ENCODE data around the gene SCNM1.
"Not testable (repeated sequence)": the region's sequence is repeated elsewhere in the genome, so short reads cannot be mapped to it uniquely, and the experiment has no call there.

Gene SCNM1

DNA sequence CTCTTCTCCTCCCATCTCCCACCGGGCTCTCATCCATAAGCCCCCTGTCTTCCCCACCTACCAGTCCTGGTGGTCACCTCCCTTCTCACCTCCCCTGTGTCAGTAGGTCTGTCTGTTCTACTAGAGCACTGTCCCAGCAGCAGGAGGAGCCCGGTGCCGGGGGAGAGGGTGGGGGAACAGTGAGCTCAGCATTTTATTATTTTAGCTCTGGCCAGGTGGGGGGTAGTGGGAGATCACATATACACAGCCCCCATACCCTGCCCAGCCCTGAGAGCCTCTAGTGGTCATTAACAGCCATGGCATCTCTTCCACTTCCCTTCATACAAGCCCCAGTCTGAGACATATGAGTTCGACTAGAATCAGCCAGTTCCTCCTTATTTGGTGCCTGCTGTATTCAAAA lies 9.9 kb downstream of the SCNM1 start, which contains the start of gene TMOD4:
Gene TMOD4 (minus strand): TSS at position 119 of the 400 bp plus-strand sequence. CDS start 1,106 bp downstream, outside the sequence.
- peaks cover 45% of the 10 kb centered on the region for H3K36me3 ChIP-seq (ENCODE audit: control insufficient read depth, low read depth, low read length)
- no peak within 1 kb of the TSS for H3K4me3 ChIP-seq (ENCODE audit: low read length)
- no peaks in the 10 kb centered on the region for H3K27me3 ChIP-seq (ENCODE audit: control insufficient read depth, insufficient read depth, low read length)
- H3K4me1 ChIP-seq (ENCODE audit: control insufficient read depth, low read depth, low read length), result no peaks in the 10 kb centered on the region
- no peak within 1 kb of the TSS for H3K27ac ChIP-seq (ENCODE audit: low read length)
- no peak within 1 kb of the TSS for H3K9ac ChIP-seq (ENCODE audit: low read length)
- no peaks in the 10 kb centered on the region for H3K9me3 ChIP-seq (ENCODE audit: control insufficient read depth, low read depth, low read length)

- Histone ChIP-seq H3K27ac (ENCODE audit: low read length) (no peak overlapping the region), H3K27me3 (ENCODE audit: control insufficient read depth, insufficient read depth, low read length) (no peaks in the 10 kb centered on the region), H3K4me1 (ENCODE audit: control insufficient read depth, low read depth, low read length) (no peaks in the 10 kb centered on the region), H3K4me3 (ENCODE audit: low read length) (no peak overlapping the region), H3K9ac (ENCODE audit: low read length) (no peak overlapping the region), H3K36me3 (ENCODE audit: control insufficient read depth, low read depth, low read length) (peaks cover 52% of the 10 kb centered on the region), H3K9me3 (ENCODE audit: control insufficient read depth, low read depth, low read length) (no peaks in the 10 kb centered on the region)
These were observed 10.6 kb downstream of the SCNM1 start for GRCh38 chr1:151176514-151177045.

DNA sequence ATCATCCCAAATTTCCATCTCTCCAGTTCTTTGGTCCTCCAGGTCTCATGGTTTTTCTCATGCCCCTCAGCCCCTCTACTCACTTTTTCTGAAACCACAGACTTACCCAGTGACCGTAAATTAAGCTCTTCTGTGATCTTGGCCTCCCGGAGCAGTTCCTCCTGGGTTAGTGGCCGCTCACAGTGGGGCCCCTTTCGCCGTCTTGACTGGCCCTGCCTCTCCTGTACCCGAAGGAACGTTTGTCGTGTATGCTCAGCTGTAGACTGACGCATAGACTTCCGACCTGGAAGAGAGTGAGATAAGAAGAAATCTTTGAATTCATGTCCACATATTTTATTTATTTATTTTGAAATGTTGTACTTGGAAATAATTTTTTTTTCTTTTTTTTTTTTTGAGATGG lies 18.3 kb downstream of the SCNM1 start:
- Histone ChIP-seq H3K36me3 (ENCODE audit: control insufficient read depth, low read depth, low read length) (peaks cover 46% of the 10 kb centered on the region), H3K4me1 (ENCODE audit: control insufficient read depth, low read depth, low read length) (peaks cover 3% of the 10 kb centered on the region), H3K4me3 (ENCODE audit: low read length) (no peak overlapping the region), H3K27me3 (ENCODE audit: control insufficient read depth, insufficient read depth, low read length) (no peaks in the 10 kb centered on the region), H3K27ac (ENCODE audit: low read length) (no peak overlapping the region), H3K9ac (ENCODE audit: low read length) (no peak overlapping the region), H3K9me3 (ENCODE audit: control insufficient read depth, low read depth, low read length) (no peaks in the 10 kb centered on the region)

DNA sequence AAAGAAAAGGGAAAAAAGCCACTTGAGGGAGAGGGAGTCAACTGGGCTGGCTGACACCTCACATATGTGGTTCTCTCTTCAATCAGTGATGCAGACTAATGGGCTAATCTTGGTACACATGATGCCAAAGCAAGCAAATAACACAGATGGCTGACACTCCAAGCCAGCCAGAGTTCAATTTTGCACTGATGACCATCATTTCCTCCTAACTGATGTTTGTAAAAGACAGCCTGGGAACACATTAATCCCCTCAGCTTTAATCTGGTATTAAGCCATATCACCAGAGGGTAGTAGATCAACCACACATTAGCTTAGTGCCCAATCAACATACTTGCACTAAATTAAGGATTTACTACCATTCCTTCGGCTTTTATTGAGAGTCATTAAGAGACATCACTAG lies 21.3 kb downstream of the SCNM1 start:
- H3K27ac ChIP-seq (ENCODE audit: low read length), result no peak overlapping the region
- peaks cover 29% of the 10 kb centered on the region for H3K36me3 ChIP-seq (ENCODE audit: control insufficient read depth, low read depth, low read length)
- H3K27me3 ChIP-seq (ENCODE audit: control insufficient read depth, insufficient read depth, low read length), result no peaks in the 10 kb centered on the region
- H3K4me1 ChIP-seq (ENCODE audit: control insufficient read depth, low read depth, low read length), result peaks cover 3% of the 10 kb centered on the region
- no peak overlapping the region for H3K4me3 ChIP-seq (ENCODE audit: low read length)
- H3K9me3 ChIP-seq (ENCODE audit: control insufficient read depth, low read depth, low read length), result no peaks in the 10 kb centered on the region
- H3K9ac ChIP-seq (ENCODE audit: low read length), result no peak overlapping the region

GRCh38 chr1:151188667-151189066 lies 22.7 kb downstream of the SCNM1 start:
- H3K9ac ChIP-seq (ENCODE audit: low read length), result peak overlapping the region; percentile 97
- not testable (repeated sequence) for H3K9me3 ChIP-seq (ENCODE audit: control insufficient read depth, low read depth, low read length); H3K27ac ChIP-seq (ENCODE audit: low read length); H3K27me3 ChIP-seq (ENCODE audit: control insufficient read depth, insufficient read depth, low read length); H3K4me1 ChIP-seq (ENCODE audit: control insufficient read depth, low read depth, low read length)
- H3K4me3 ChIP-seq (ENCODE audit: low read length), result peak overlapping the region; percentile 98
- H3K36me3 ChIP-seq (ENCODE audit: control insufficient read depth, low read depth, low read length), result peaks cover 19% of the 10 kb centered on the region

- no peaks in the 10 kb centered on the region for H3K27me3 ChIP-seq (ENCODE audit: control insufficient read depth, insufficient read depth, low read length)
- peak within 1 kb of the TSS; percentile 88 for H3K27ac ChIP-seq (ENCODE audit: low read length)
- H3K9ac ChIP-seq (ENCODE audit: low read length), result peak within 1 kb of the TSS; percentile 97
- H3K36me3 ChIP-seq (ENCODE audit: control insufficient read depth, low read depth, low read length), result peaks cover 10% of the 10 kb centered on the region
- no peaks in the 10 kb centered on the region for H3K9me3 ChIP-seq (ENCODE audit: control insufficient read depth, low read depth, low read length)
- peak within 1 kb of the TSS; percentile 98 for H3K4me3 ChIP-seq (ENCODE audit: low read length)
- peaks cover 3% of the 10 kb centered on the region for H3K4me1 ChIP-seq (ENCODE audit: control insufficient read depth, low read depth, low read length)
These were observed 23.9 kb downstream of the SCNM1 start, which contains the start of gene VPS72 for GRCh38 chr1:151189637-151190445. TSS of gene VPS72 (minus strand) at chr1:151190197. CDS start at chr1:151190121, 76 bp downstream.

- Histone ChIP-seq H3K27ac (ENCODE audit: low read length) (no peak overlapping the region), H3K4me1 (ENCODE audit: control insufficient read depth, low read depth, low read length) (peaks cover 3% of the 10 kb centered on the region), H3K27me3 (ENCODE audit: control insufficient read depth, insufficient read depth, low read length) (no peaks in the 10 kb centered on the region), H3K4me3 (ENCODE audit: low read length) (no peak overlapping the region), H3K9me3 (ENCODE audit: control insufficient read depth, low read depth, low read length) (no peaks in the 10 kb centered on the region), H3K9ac (ENCODE audit: low read length) (no peak overlapping the region), H3K36me3 (ENCODE audit: control insufficient read depth, low read depth, low read length) (no peaks in the 10 kb centered on the region)
These were observed 26.1 kb downstream of the SCNM1 start for GRCh38 chr1:151192047-151192446.

- no peaks in the 10 kb centered on the region for H3K36me3 ChIP-seq (ENCODE audit: control insufficient read depth, low read depth, low read length)
- peaks cover 8% of the 10 kb centered on the region for H3K4me1 ChIP-seq (ENCODE audit: control insufficient read depth, low read depth, low read length)
- no peaks in the 10 kb centered on the region for H3K9me3 ChIP-seq (ENCODE audit: control insufficient read depth, low read depth, low read length)
- H3K9ac ChIP-seq (ENCODE audit: low read length), result no peak overlapping the region
- no peaks in the 10 kb centered on the region for H3K27me3 ChIP-seq (ENCODE audit: control insufficient read depth, insufficient read depth, low read length)
- no peak overlapping the region for H3K27ac ChIP-seq (ENCODE audit: low read length)
- no peak overlapping the region for H3K4me3 ChIP-seq (ENCODE audit: low read length)
These were observed 27.4 kb downstream of the SCNM1 start for GRCh38 chr1:151193304-151193703.

DNA sequence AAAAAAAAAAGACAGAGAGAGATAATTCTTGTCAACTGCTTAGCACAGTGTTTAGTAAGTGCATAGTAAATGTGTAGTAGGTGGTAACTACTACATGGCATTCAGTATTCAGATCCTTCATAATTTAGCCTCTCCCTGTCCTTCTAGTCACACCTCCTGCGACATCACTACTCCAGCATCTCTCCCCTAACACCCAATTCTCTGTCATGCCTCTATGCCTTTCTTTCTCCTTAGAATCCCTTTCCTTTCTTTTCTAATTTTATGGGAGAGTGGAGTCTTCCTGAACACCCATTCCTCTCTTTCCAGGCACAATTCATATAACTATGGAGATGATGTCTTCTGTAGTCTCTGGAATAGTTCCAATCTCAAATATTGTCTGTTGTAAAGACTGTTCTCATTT lies 27.9 kb downstream of the SCNM1 start:
- no peaks in the 10 kb centered on the region for H3K36me3 ChIP-seq (ENCODE audit: control insufficient read depth, low read depth, low read length)
- H3K27ac ChIP-seq (ENCODE audit: low read length), result no peak overlapping the region
- no peak overlapping the region for H3K4me3 ChIP-seq (ENCODE audit: low read length)
- H3K9me3 ChIP-seq (ENCODE audit: control insufficient read depth, low read depth, low read length), result no peaks in the 10 kb centered on the region
- H3K27me3 ChIP-seq (ENCODE audit: control insufficient read depth, insufficient read depth, low read length), result no peaks in the 10 kb centered on the region
- H3K9ac ChIP-seq (ENCODE audit: low read length), result no peak overlapping the region
- H3K4me1 ChIP-seq (ENCODE audit: control insufficient read depth, low read depth, low read length), result peaks cover 8% of the 10 kb centered on the region

DNA sequence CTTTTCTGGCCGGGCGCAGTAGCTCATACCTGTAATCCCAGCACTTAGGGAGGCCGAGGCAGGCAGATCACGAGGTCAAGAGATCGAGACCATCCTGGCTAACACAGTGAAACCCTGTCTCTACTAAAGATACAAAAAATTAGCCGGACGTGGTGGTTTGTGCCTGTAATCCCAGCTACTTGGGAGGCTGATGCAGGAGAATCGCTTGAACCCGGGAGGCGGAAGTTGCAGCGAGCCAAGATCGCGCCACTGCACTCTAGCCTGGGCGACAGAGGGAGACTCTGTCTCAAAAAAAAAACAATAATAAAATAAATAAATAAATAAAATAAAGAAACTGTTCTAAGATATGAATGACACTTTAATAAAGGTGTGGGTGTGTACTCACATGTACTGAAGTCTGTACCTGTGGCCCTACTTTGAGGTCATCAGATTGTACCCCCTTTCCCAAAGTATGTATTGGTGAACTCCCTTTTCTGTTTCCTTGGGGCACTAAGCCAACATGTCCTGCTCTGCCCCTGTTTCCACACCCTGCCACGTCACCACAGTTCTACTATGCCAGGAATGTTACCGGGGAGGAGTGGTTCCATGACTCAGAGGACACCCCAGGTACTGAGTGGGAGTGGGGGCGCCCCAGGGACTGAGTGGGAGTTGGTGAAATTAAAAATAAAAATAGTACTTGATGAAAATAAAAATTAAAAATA lies 29.1 kb downstream of the SCNM1 start:
- not testable (repeated sequence) for H3K27me3 ChIP-seq (ENCODE audit: control insufficient read depth, insufficient read depth, low read length); H3K9ac ChIP-seq (ENCODE audit: low read length); H3K4me3 ChIP-seq (ENCODE audit: low read length); H3K4me1 ChIP-seq (ENCODE audit: control insufficient read depth, low read depth, low read length); H3K36me3 ChIP-seq (ENCODE audit: control insufficient read depth, low read depth, low read length); H3K9me3 ChIP-seq (ENCODE audit: control insufficient read depth, low read depth, low read length); H3K27ac ChIP-seq (ENCODE audit: low read length)

DNA sequence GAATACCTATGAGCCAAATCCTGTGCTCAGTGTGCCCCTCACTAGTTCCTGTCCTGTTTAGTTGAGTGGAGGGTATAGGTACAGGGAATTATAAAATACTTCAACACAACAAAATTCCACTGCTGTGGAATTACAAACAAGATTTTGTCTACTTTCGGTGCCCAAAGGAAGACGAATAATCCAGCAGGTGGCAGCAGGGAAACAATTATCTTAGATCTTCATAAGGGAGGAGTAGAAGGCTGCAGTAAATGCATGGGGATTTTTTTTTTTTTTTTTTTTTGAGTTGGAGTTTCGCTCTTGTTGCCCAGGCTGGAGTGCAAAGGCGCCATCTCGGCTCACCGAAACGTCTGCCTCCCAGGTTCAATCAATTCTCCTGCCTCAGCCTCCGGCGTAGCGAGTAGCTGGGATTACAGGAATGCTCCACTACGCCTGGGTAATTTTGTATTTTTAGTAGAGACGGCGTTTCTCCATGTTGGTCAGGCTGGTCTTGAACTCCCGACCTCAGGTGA lies 30.4 kb downstream of the SCNM1 start:
- H3K4me1 ChIP-seq (ENCODE audit: control insufficient read depth, low read depth, low read length), result peaks cover 10% of the 10 kb centered on the region
- H3K4me3 ChIP-seq (ENCODE audit: low read length), result no peak overlapping the region
- no peak overlapping the region for H3K9ac ChIP-seq (ENCODE audit: low read length)
- H3K36me3 ChIP-seq (ENCODE audit: control insufficient read depth, low read depth, low read length), result no peaks in the 10 kb centered on the region
- H3K9me3 ChIP-seq (ENCODE audit: control insufficient read depth, low read depth, low read length), result no peaks in the 10 kb centered on the region
- no peaks in the 10 kb centered on the region for H3K27me3 ChIP-seq (ENCODE audit: control insufficient read depth, insufficient read depth, low read length)
- H3K27ac ChIP-seq (ENCODE audit: low read length), result no peak overlapping the region
